Adipose tissue (tissue), 3 donors: ENCODE results near the gene ACBD4. TPM values are rescaled to one million over a fixed set of nuclear protein-coding genes. Genes with fewer than 3 reads are reported as not detected.

ENCODE experiments used
- H3K27ac ChIP-seq: one replicate; pipeline ENCODE4 v1.5.1; 2013; ENCODE audit warnings: low read depth, low read length
- WGBS, 3 donors: extraction: QIAGEN DNeasy Blood & Tissue Kit; methylation state at CpG; one replicate each; pipeline ENCODE4 v1.1.7; 2013; 5-methylcytosine and 5-hydroxymethylcytosine counted together
- polyA plus RNA-seq, 3 donors: library from polyadenylated mRNA; stranded (reverse); fragments of 200-250 nt; gene quantifications; one replicate each; pipeline ENCODE4 v1.2.3, GENCODE V29; 2013
- donor health status: healthy with polysubstance abuse.
- donor health status: Bipolar disorder and iron deficiency.
- donor health status: healthy.

Gene ACBD4
- polyA plus RNA-seq, 3 donors, result 11.2 to 17.4 (median 15.6) TPM

GRCh38 chr17:45102856-45103255 lies 32.6 kb upstream of the ACBD4 start:
- no peak overlapping the region for H3K27ac ChIP-seq
- 84 to 92% (median 88%) methylated on average over 9 of the region's 9 CpGs for WGBS, 3 donors

- 86 to 90% (median 89%) methylated on average over 9 of the region's 9 CpGs for WGBS, 3 donors
- no peak overlapping the region for H3K27ac ChIP-seq
These were observed 32.2 kb upstream of the ACBD4 start for GRCh38 chr17:45103269-45103795.

GRCh38 chr17:45104029-45104428 lies 31.5 kb upstream of the ACBD4 start:
- no peak overlapping the region for H3K27ac ChIP-seq
- WGBS, 3 donors, result 90 to 93% (median 93%) methylated on average over 8 of the region's 8 CpGs

- no peak overlapping the region for H3K27ac ChIP-seq
These were observed 31.0 kb upstream of the ACBD4 start for GRCh38 chr17:45104497-45104896.

GRCh38 chr17:45104907-45105624 lies 30.4 kb upstream of the ACBD4 start:
- 73 to 84% (median 80%) methylated on average over 17 of the region's 17 CpGs for WGBS, 3 donors
- H3K27ac ChIP-seq, result no peak overlapping the region

More at GRCh38 chr17:45104497-45104896, 31.0 kb upstream of the ACBD4 start:
- WGBS, 3 donors, result 91 to 96% (median 95%) methylated on average over 6 of the region's 6 CpGs

GRCh38 chr17:45106096-45106495 lies 29.4 kb upstream of the ACBD4 start:
- H3K27ac ChIP-seq, result no peak overlapping the region

GRCh38 chr17:45106582-45106981 lies 28.9 kb upstream of the ACBD4 start:
- no peak overlapping the region for H3K27ac ChIP-seq
- WGBS, 3 donors, result 79 to 91% (median 88%) methylated on average over 5 of the region's 5 CpGs

More at GRCh38 chr17:45106096-45106495, 29.4 kb upstream of the ACBD4 start:
- 77 to 94% (median 81%) methylated on average over 5 of the region's 5 CpGs for WGBS, 3 donors

- no peak overlapping the region for H3K27ac ChIP-seq
- 77 to 85% (median 81%) methylated on average over 13 of the region's 13 CpGs for WGBS, 3 donors
These were observed 28.0 kb upstream of the ACBD4 start for GRCh38 chr17:45107293-45108010.

GRCh38 chr17:45108051-45108450 lies 27.4 kb upstream of the ACBD4 start:
- WGBS, 3 donors, result 64 to 81% (median 70%) methylated on average over 8 to 9 of the region's 9 CpGs
- no peak overlapping the region for H3K27ac ChIP-seq

GRCh38 chr17:45108595-45109521 lies 26.6 kb upstream of the ACBD4 start:
- H3K27ac ChIP-seq, result no peak overlapping the region

GRCh38 chr17:45110676-45111611 lies 24.5 kb upstream of the ACBD4 start:
- 67 to 75% (median 68%) methylated on average over 16 of the region's 16 CpGs for WGBS, 3 donors
- H3K27ac ChIP-seq, result no peak overlapping the region

More at GRCh38 chr17:45108595-45109521, 26.6 kb upstream of the ACBD4 start:
- 76 to 85% (median 77%) methylated on average over 12 of the region's 12 CpGs for WGBS, 3 donors

GRCh38 chr17:45111850-45112249 lies 23.6 kb upstream of the ACBD4 start:
- H3K27ac ChIP-seq, result no peak overlapping the region
- WGBS, 3 donors, result 83 to 95% (median 94%) methylated on average over 11 of the region's 11 CpGs

GRCh38 chr17:45112559-45113423 lies 22.7 kb upstream of the ACBD4 start:
- 94 to 96% (median 95%) methylated on average over 23 of the region's 23 CpGs for WGBS, 3 donors
- no peak overlapping the region for H3K27ac ChIP-seq

GRCh38 chr17:45113424-45113754 lies 22.1 kb upstream of the ACBD4 start:
- 76 to 90% (median 89%) methylated on average over 9 of the region's 9 CpGs for WGBS, 3 donors
- no peak overlapping the region for H3K27ac ChIP-seq

GRCh38 chr17:45114117-45114932 lies 21.2 kb upstream of the ACBD4 start:
- WGBS, 3 donors, result 84 to 85% (median 85%) methylated on average over 19 of the region's 19 CpGs
- no peak overlapping the region for H3K27ac ChIP-seq
